PC-3 (cell line): ENCODE measurements around the gene ZNF532. TPM values are rescaled to one million over a fixed set of nuclear protein-coding genes. Genes with fewer than 3 reads are reported as not detected.

ENCODE experiments used
- ATAC-seq: fragments of 200-7000 bp; cut with Tn5 transposase; 2 replicates; pipeline ENCODE4 v1.9.1; 2020; ENCODE audit warnings: mild to moderate bottlenecking, moderate library complexity
- BruUV-seq: library from RNA; stranded (reverse); fragments of 400-500 nt; replicated peaks from 2 replicates; lab custom pipeline; 2021; lab: Mats Ljungman, UMichigan
- CTCF ChIA-PET: fragments of 300-600 bp; sonication (Branson Sonifier 250); formaldehyde crosslinking; loops from one replicate; lab custom pipeline; 2022; ENCODE audit warnings: antibody characterized with exemption; lab: Charles Lee
- POLR2A ChIA-PET: fragments of 300-600 bp; sonication (Branson Sonifier 250); formaldehyde crosslinking; loops from one replicate; lab custom pipeline; 2022; ENCODE audit warnings: antibody characterized with exemption; ENCODE audit not compliant: unreplicated experiment; lab: Charles Lee
- DNase-seq: peaks from one replicate; pipeline ENCODE4 v3.0.0-alpha.2; 2015
- H2AFZ ChIP-seq: fragments of 300-600 bp; sonication (generic); 2 replicates; pipeline ENCODE4 v1.6.0; 2016; ENCODE audit warnings: antibody characterized with exemption, low read length
- H3F3A ChIP-seq: fragments of 300-600 bp; sonication (generic); one replicate; pipeline ENCODE4 v1.6.0; 2017; ENCODE audit warnings: antibody characterized with exemption, low read length, control low read depth, mild to moderate bottlenecking; ENCODE audit not compliant: unreplicated experiment
- H3K27ac ChIP-seq: fragments of 300-600 bp; sonication (generic); 2 replicates; pipeline ENCODE4 v1.5.1; 2016; ENCODE audit warnings: mild to moderate bottlenecking, low read length
- H3K27me3 ChIP-seq: fragments of 300-600 bp; sonication (generic); 2 replicates; pipeline ENCODE4 v1.6.1; 2016; ENCODE audit warnings: low read length, mixed read lengths
- H3K36me3 ChIP-seq: fragments of 300-600 bp; sonication (generic); 2 replicates; pipeline ENCODE4 v1.6.1; 2016; ENCODE audit warnings: low read depth, mixed run types, low read length, mixed read lengths
- H3K4me1 ChIP-seq: fragments of 300-600 bp; sonication (generic); 2 replicates; pipeline ENCODE4 v1.5.1; 2016; ENCODE audit warnings: low read length; ENCODE audit not compliant: insufficient read depth
- H3K4me2 ChIP-seq: fragments of 300-600 bp; sonication (generic); 2 replicates; pipeline ENCODE4 v1.6.0; 2016; ENCODE audit warnings: low read length
- H3K4me3 ChIP-seq: fragments of 300-600 bp; sonication (generic); 2 replicates; pipeline ENCODE4 v1.5.1; 2016; ENCODE audit warnings: mild to moderate bottlenecking, low read length, mixed read lengths
- H3K79me2 ChIP-seq: fragments of 300-600 bp; sonication (generic); 2 replicates; pipeline ENCODE4 v1.6.1; 2017; ENCODE audit warnings: low read length, mixed read lengths
- H3K9ac ChIP-seq: fragments of 300-600 bp; sonication (generic); 2 replicates; pipeline ENCODE4 v1.6.0; 2016; ENCODE audit warnings: mild to moderate bottlenecking, low read length
- H3K9me2 ChIP-seq: fragments of 300-600 bp; sonication (generic); replicated peaks from 2 replicates; pipeline ENCODE4 v1.6.1; 2016; ENCODE audit warnings: mixed run types, low read length, mixed read lengths
- H3K9me3 ChIP-seq: fragments of 300-600 bp; sonication (generic); 2 replicates; pipeline ENCODE4 v1.6.1; 2016; ENCODE audit warnings: low read length, mixed read lengths
- H4K20me1 ChIP-seq: fragments of 300-600 bp; sonication (generic); 2 replicates; pipeline ENCODE4 v1.6.1; 2016; ENCODE audit warnings: low read length, mixed read lengths
- CTCF ChIP-seq: fragments of 300-600 bp; sonication (generic); conservative IDR thresholded peaks from 2 replicates; pipeline ENCODE4 v1.5.1; 2017; ENCODE audit warnings: antibody characterized with exemption, low read depth, mild to moderate bottlenecking, low read length
- EZH2 ChIP-seq: fragments of 300-600 bp; sonication (generic); IDR thresholded peaks from one replicate; pipeline ENCODE4 v1.6.1; 2017; ENCODE audit warnings: antibody characterized with exemption, mild to moderate bottlenecking, low read length; ENCODE audit not compliant: unreplicated experiment
- EZH2phosphoT487 ChIP-seq: fragments of 300-600 bp; sonication (generic); IDR thresholded peaks from 2 replicates; pipeline ENCODE4 v1.6.1; 2018; ENCODE audit warnings: mild to moderate bottlenecking, antibody characterized with exemption, low read length, borderline replicate concordance
- intact Hi-C: fragments of 100-400 bp; cut with micrococcal nuclease; formaldehyde crosslinking; loops from 2 replicates; pipeline ENCODE4 v1.9.0; 2023
- total RNA-seq: library from RNA; depleted of rRNA; stranded (reverse); fragments of >200 nt; gene quantifications from 2 replicates; pipeline ENCODE4 v1.2.3, GENCODE V29; 2014

The ZNF532 gene
- total RNA-seq, 1 experiment from 2014 or later = 47.3 TPM

GRCh38 chr18:58827428-58827827 lies 37.2 kb upstream of the ZNF532 start:
- TF ChIP-seq EZH2phosphoT487 (no peak), CTCF (no peak), EZH2 (no peak)
- Histone ChIP-seq H3K79me2 (no peaks in the 10 kb centered on the region), H3K27me3 (no peaks in the 10 kb centered on the region), H3K27ac (no peak overlapping the region), H3K36me3 (no peaks in the 10 kb centered on the region), H3K4me2 (no peak overlapping the region), H3K4me3 (no peak overlapping the region), H3K4me1 (no peaks in the 10 kb centered on the region; the same call in 1 of the 2 replicates), H2AFZ (no peak overlapping the region), H3F3A (no peaks in the 10 kb centered on the region), H3K9me3 (no peaks in the 10 kb centered on the region), H3K9me2 (no peaks in the 10 kb centered on the region), H4K20me1 (no peaks in the 10 kb centered on the region), H3K9ac (no peak overlapping the region)
- DNase-seq (no peak), ATAC-seq (no peak)
- CTCF ChIA-PET = no interaction called here
- POLR2A ChIA-PET = no interaction called here
- BruUV-seq = no TSS peak
- intact Hi-C loops = no loop called here

DNA sequence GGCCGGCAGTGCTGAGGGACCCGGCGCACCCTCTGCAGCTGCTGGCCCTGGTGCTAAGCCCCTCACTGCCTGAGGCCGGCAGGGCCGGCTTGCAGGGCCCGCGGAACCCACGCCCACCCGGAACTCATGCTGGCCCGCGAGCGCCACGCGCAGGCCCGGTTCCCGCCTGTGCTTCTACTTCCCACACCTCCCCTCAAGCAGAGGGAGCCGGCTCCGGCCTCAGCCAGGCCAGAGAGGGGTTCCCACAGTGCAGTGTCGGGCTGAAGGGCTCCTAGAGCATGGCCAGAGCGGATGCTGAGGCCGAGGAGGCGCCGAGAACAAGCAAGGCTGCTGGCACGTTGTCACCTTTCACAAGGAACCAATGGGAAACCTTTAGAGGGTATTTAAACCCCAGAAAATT lies 36.8 kb upstream of the ZNF532 start:
- ATAC-seq = no peak
- ChIA-PET POLR2A (no interaction called here), CTCF (no interaction called here)
- Histone ChIP-seq H3K9ac (no peak overlapping the region), H3K36me3 (no peaks in the 10 kb centered on the region), H3K27me3 (no peaks in the 10 kb centered on the region), H4K20me1 (no peaks in the 10 kb centered on the region), H3K9me3 (no peaks in the 10 kb centered on the region), H3K4me2 (no peak overlapping the region), H3K4me3 (no peak overlapping the region), H2AFZ (no peak overlapping the region), H3K79me2 (no peaks in the 10 kb centered on the region), H3K27ac (no peak overlapping the region), H3F3A (no peaks in the 10 kb centered on the region), H3K9me2 (no peaks in the 10 kb centered on the region), H3K4me1 (no peaks in the 10 kb centered on the region; the same call in 1 of the 2 replicates)
- no peak for DNase-seq
- intact Hi-C loops = no loop called here
- TF ChIP-seq EZH2phosphoT487 (no peak), CTCF (no peak), EZH2 (no peak)
- BruUV-seq = no TSS peak

GRCh38 chr18:58828399-58829121 lies 36.1 kb upstream of the ZNF532 start:
- no peak for TF ChIP-seq CTCF
- no peak for TF ChIP-seq EZH2phosphoT487
- ChIA-PET POLR2A (no interaction called here), CTCF (no interaction called here)
- Histone ChIP-seq H3K9ac (no peak overlapping the region), H3K79me2 (no peaks in the 10 kb centered on the region), H3K27me3 (no peaks in the 10 kb centered on the region), H3K27ac (no peak overlapping the region), H3K4me2 (no peak overlapping the region), H3K9me3 (no peaks in the 10 kb centered on the region), H4K20me1 (no peaks in the 10 kb centered on the region), H3K4me3 (no peak overlapping the region), H3F3A (no peaks in the 10 kb centered on the region), H3K4me1 (no peaks in the 10 kb centered on the region; the same call in 1 of the 2 replicates), H3K36me3 (no peaks in the 10 kb centered on the region), H3K9me2 (no peaks in the 10 kb centered on the region), H2AFZ (no peak overlapping the region)
- ATAC-seq = no peak
- BruUV-seq = no TSS peak
- DNase-seq = no peak
- intact Hi-C loops = no loop called here
